Measurements from ENCODE around the gene GALNT2. TPM values are rescaled to one million over a fixed set of nuclear protein-coding genes. Genes with fewer than 3 reads are reported as not detected.

The GALNT2 gene
- total and polyA plus RNA-seq, 4 donors: 47.5 to 182 (median 114) TPM

DNA sequence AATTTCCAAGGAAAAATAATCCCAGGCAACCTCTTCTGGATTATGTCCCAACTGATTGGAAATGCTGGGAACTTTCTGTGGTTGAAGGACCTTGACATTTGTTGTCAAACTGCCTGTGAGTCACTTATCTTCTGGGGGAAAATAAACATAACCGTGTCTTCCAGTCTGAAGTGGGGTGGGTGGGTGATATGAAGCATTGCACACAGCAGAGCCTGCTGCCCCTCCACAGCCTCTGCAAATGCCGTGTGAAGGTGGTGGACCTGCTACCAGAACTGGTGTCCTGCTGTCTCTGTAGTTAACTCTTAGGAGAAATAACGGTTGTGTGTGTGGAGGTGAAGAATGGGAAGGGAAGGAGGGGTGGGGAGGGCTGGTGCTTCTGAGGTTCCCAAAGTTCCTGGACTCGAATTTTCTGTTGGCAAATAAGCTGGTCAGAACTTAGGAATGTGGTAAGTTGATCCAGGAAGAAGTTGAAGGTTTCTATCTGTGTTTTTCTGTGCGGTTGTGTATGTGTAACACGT is 23.2 kb downstream of the GALNT2 start (continued):
- TF ChIP-seq ATF3 (IDR thresholded peaks at IDR 0.05): no peak

DNA sequence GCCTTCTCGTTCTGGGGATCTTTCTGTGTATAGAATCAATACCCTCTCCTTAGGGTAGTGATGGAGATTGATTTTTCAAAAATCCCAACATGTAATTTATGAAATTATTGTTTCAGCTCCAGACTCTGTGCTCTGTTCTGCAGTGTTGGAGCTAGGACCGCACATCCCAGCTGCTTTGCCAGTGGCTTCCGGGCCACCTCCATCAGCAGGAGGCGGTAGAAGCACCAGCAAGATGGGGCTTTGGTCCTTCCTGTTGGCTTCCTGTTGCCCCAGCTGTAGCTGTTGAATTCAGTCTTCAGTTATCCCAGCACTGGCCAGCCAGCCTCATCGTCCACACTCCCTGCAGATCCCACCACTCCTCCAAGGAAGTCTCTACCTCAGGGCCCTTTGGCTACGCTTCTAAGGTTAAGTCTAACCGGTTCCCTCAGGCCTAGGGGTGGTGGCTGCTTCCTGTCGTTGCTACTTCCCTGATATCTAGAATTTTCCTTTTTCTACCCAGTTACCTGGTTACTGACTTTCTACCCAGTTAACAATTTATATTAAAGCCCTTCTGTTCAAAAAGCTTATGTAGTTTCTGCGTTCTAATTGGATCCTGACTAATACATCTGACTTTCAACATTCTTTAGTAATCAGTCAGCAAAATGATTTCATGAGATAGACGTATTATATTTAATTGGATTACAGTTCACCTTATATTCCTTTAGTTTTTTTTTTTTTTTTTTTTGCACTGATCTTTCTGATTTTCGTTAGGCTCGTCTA is 24.6 kb downstream of the GALNT2 start:
- 97% methylated on average over 12 of the region's 12 CpGs for WGBS
- no peak for DNase-seq (ENCODE audit: low spot score)
- peaks cover 0 to 11% (median 1%) of the 10 kb centered on the region in 4 donors for H3K4me1 ChIP-seq (ENCODE audit: control insufficient read depth in 4 of 4, insufficient read depth in 4 of 4, low read length in 3 of 4)
- TF ChIP-seq RXRA (IDR thresholded peaks at IDR 0.05) (no peak), JUND (IDR thresholded peaks at IDR 0.05) (no peak), REST (IDR thresholded peaks at IDR 0.05) (no peak), NR2F2 (IDR thresholded peaks at IDR 0.05) (no peak), HNF4G (IDR thresholded peaks at IDR 0.05) (no peak), EGR1 (IDR thresholded peaks at IDR 0.05; ENCODE audit: low read depth in 2 of 2) (no peak), FOXA1 (IDR thresholded peaks at IDR 0.05) (no peak), SP1 (IDR thresholded peaks at IDR 0.05) (no peak), GABPA (IDR thresholded peaks at IDR 0.05 in 1 of 2, conservative IDR thresholded peaks at IDR 0.05 in 1 of 2) (no peak)
- TF ChIP-seq, protein P1, sequence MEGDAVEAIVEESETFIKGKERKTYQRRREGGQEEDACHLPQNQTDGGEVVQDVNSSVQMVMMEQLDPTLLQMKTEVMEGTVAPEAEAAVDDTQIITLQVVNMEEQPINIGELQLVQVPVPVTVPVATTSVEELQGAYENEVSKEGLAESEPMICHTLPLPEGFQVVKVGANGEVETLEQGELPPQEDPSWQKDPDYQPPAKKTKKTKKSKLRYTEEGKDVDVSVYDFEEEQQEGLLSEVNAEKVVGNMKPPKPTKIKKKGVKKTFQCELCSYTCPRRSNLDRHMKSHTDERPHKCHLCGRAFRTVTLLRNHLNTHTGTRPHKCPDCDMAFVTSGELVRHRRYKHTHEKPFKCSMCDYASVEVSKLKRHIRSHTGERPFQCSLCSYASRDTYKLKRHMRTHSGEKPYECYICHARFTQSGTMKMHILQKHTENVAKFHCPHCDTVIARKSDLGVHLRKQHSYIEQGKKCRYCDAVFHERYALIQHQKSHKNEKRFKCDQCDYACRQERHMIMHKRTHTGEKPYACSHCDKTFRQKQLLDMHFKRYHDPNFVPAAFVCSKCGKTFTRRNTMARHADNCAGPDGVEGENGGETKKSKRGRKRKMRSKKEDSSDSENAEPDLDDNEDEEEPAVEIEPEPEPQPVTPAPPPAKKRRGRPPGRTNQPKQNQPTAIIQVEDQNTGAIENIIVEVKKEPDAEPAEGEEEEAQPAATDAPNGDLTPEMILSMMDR (IDR thresholded peaks at IDR 0.05; ENCODE audit: low read depth, low read length, missing input control): no peak
- H3K27me3 ChIP-seq (ENCODE audit: control insufficient read depth in 4 of 4, insufficient read depth in 4 of 4, low read length in 3 of 4): no peaks in the 10 kb centered on the region
- H3K9ac ChIP-seq (ENCODE audit: low read depth in 1 of 2, low read length in 2 of 2): no peak overlapping the region
- H3K4me3 ChIP-seq (ENCODE audit: low read depth in 1 of 3, low read length in 3 of 3): no peak overlapping the region
- H3K9me3 ChIP-seq (ENCODE audit: control insufficient read depth in 4 of 4, low read length in 3 of 4): no peaks in the 10 kb centered on the region
- peaks cover 0 to 8% (median 4%) of the 10 kb centered on the region in 4 donors for H3K36me3 ChIP-seq (ENCODE audit: control insufficient read depth in 4 of 4, insufficient read depth in 3 of 4, low read depth in 1 of 4, low read length in 3 of 4)
- no peak overlapping the region for H3K27ac ChIP-seq (ENCODE audit: low read depth in 1 of 2, low read length in 2 of 2)

DNA sequence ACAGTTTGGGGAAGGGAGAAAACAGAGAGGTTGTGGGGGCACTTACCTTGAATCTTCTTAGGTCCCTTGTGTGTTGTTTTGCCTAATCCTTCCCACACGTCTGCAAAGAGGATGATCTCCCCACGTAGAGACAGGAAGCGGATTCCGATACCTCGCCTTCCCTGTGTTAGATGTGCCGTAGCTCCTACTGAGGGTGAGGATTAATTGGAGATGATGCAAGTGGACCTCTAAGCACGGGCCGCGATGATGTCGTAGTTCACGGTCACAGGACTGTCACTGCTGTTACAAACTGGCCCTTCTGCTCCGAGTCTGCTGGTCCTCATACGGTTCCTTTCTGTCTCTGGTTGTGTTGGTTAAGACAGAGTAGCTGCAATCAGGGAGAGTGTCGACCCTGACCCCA is 27.7 kb downstream of the GALNT2 start:
- Histone ChIP-seq H3K9me3 (ENCODE audit: control insufficient read depth in 4 of 4, low read length in 3 of 4) (no peaks in the 10 kb centered on the region), H3K27me3 (ENCODE audit: control insufficient read depth in 4 of 4, insufficient read depth in 4 of 4, low read length in 3 of 4) (no peaks in the 10 kb centered on the region), H3K27ac (ENCODE audit: low read depth in 1 of 2, low read length in 2 of 2) (no peak overlapping the region), H3K9ac (ENCODE audit: low read depth in 1 of 2, low read length in 2 of 2) (no peak overlapping the region), H3K36me3 (ENCODE audit: control insufficient read depth in 4 of 4, insufficient read depth in 3 of 4, low read depth in 1 of 4, low read length in 3 of 4) (peaks cover 0 to 6% (median 3%) of the 10 kb centered on the region in 4 donors), H3K4me3 (ENCODE audit: low read depth in 1 of 3, low read length in 3 of 3) (no peak overlapping the region), H3K4me1 (ENCODE audit: control insufficient read depth in 4 of 4, insufficient read depth in 4 of 4, low read length in 3 of 4) (peaks cover 0 to under 1% (median under 1%) of the 10 kb centered on the region in 4 donors)
- TF ChIP-seq SP1 (IDR thresholded peaks at IDR 0.05) (no peak), REST (IDR thresholded peaks at IDR 0.05) (no peak), ZBTB33 (IDR thresholded peaks at IDR 0.05) (no peak), RAD21 (IDR thresholded peaks at IDR 0.05) (no peak), YY1 (IDR thresholded peaks at IDR 0.05) (no peak), HNF4G (IDR thresholded peaks at IDR 0.05) (no peak), GABPA (IDR thresholded peaks at IDR 0.05 in 1 of 2, conservative IDR thresholded peaks at IDR 0.05 in 1 of 2) (no peak)
- TF ChIP-seq, protein P2, sequence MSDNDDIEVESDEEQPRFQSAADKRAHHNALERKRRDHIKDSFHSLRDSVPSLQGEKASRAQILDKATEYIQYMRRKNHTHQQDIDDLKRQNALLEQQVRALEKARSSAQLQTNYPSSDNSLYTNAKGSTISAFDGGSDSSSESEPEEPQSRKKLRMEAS (IDR thresholded peaks at IDR 0.05): no peak
- 97% methylated on average over 14 of the region's 14 CpGs for WGBS
- DNase-seq (ENCODE audit: low spot score): no peak
